Endothelial cell of umbilical vein (primary cell): ENCODE data around the gene PCDH15. TPM values are rescaled to one million over a fixed set of nuclear protein-coding genes. Genes with fewer than 3 reads are reported as not detected.

Experiments
- BruUV-seq: library from RNA; stranded (reverse); fragments of 400-500 nt; replicated peaks from 2 replicates; lab custom pipeline; 2021; lab: Mats Ljungman, UMichigan
- CTCF ChIA-PET: fragments of 300-600, 350-600 bp; sonication (Branson Sonifier 250); formaldehyde crosslinking; loops from one replicate; lab custom pipeline; 2021; ENCODE audit warnings: antibody characterized with exemption, inconsistent platforms; lab: Charles Lee
- POLR2A ChIA-PET: fragments of 300-600, 350-600 bp; sonication (Branson Sonifier 250); formaldehyde crosslinking; loops from one replicate; lab custom pipeline; 2021; ENCODE audit warnings: antibody characterized with exemption, inconsistent platforms; lab: Charles Lee
- DNase-seq: peaks from one replicate; pipeline ENCODE4 v3.0.0-alpha.2; 2011; ENCODE audit warnings: low read depth, low spot score
- FAIRE-seq: peaks from 2 replicates; lab custom pipeline; 2011; peaks lifted over from hg19 to GRCh38; lab: Jason Lieb, UNC
- H2AFZ ChIP-seq: 2 replicates; pipeline ENCODE4 v1.6.0; 2012; ENCODE audit warnings: low read depth, low read length, control low read depth, inconsistent platforms
- H3K27ac ChIP-seq: 2 replicates; pipeline ENCODE4 v1.5.1; 2011; ENCODE audit warnings: low read depth, mild to moderate bottlenecking, control low read depth, low read length, moderate library complexity; ENCODE audit not compliant: insufficient read depth
- H3K27me3 ChIP-seq, 2 experiments: 2 replicates each; pipeline versions ENCODE4 v1.6.0 to v1.6.1; 2011; ENCODE audit warnings: low read length in 2 of 2, mixed read lengths in 1 of 2; ENCODE audit not compliant: control insufficient read depth in 2 of 2, insufficient read depth in 2 of 2
- H3K36me3 ChIP-seq, 2 experiments: 2 replicates in 1 of 2; 3 replicates in 1 of 2; pipeline ENCODE4 v1.5.1; 2011; ENCODE audit warnings: low read length in 2 of 2, mild to moderate bottlenecking in 1 of 2, moderate library complexity in 1 of 2; ENCODE audit not compliant: control insufficient read depth in 2 of 2, insufficient read depth in 2 of 2; ENCODE audit errors: extremely low read depth in 1 of 2
- H3K4me1 ChIP-seq: 3 replicates; pipeline ENCODE4 v1.5.1; 2011; ENCODE audit warnings: mild to moderate bottlenecking, low read length; ENCODE audit not compliant: control insufficient read depth, insufficient read depth; ENCODE audit errors: extremely low read depth
- H3K4me2 ChIP-seq: 2 replicates; pipeline ENCODE4 v1.6.1; 2011; ENCODE audit warnings: low read length, control low read depth, mixed read lengths; ENCODE audit not compliant: insufficient read depth
- H3K4me3 ChIP-seq, 3 experiments: fragments of 200-600 bp in 1 of 3; sonication (generic), shearing (Covaris generic) in 1 of 3; replicated peaks in 1 of 3; 2 replicates each; pipeline ENCODE4 v1.5.1; 2011 to 2016; ENCODE audit warnings: control low read depth in 3 of 3, low read length in 3 of 3, mild to moderate bottlenecking in 2 of 3, inconsistent platforms in 1 of 3, low read depth in 1 of 3, moderate library complexity in 1 of 3; ENCODE audit not compliant: insufficient read depth in 1 of 3
- H3K79me2 ChIP-seq: 2 replicates; pipeline ENCODE4 v1.6.0; 2012; ENCODE audit warnings: low read length, inconsistent platforms; ENCODE audit not compliant: control insufficient read depth, insufficient read depth
- H3K9ac ChIP-seq: replicated peaks from 2 replicates; pipeline ENCODE3; 2011; ENCODE audit warnings: low read length, control low read depth; ENCODE audit not compliant: insufficient read depth; ENCODE audit errors: extremely low read depth
- H3K9me1 ChIP-seq: replicated peaks from 3 replicates; pipeline ENCODE4 v1.6.0; 2011; ENCODE audit warnings: mild to moderate bottlenecking, low read length; ENCODE audit not compliant: control insufficient read depth, insufficient read depth; ENCODE audit errors: extremely low read depth
- H3K9me3 ChIP-seq: replicated peaks from 2 replicates; pipeline ENCODE4 v1.5.1; 2012; ENCODE audit warnings: low read length, inconsistent platforms; ENCODE audit not compliant: control insufficient read depth, insufficient read depth
- H4K20me1 ChIP-seq: replicated peaks from 2 replicates; pipeline ENCODE3; 2011; ENCODE audit warnings: mild to moderate bottlenecking, low read length; ENCODE audit not compliant: control insufficient read depth, insufficient read depth; ENCODE audit errors: extremely low read depth
- EZH2 ChIP-seq: IDR thresholded peaks from 2 replicates; pipeline ENCODE4 v1.6.1; 2012; ENCODE audit warnings: borderline replicate concordance, low read depth, mild to moderate bottlenecking, moderate library complexity, low read length, inconsistent platforms; ENCODE audit not compliant: severe bottlenecking
- FOS ChIP-seq: IDR thresholded peaks from 2 replicates; pipeline ENCODE4 v1.6.1; 2011; ENCODE audit warnings: mild to moderate bottlenecking, low read length, moderate library complexity, borderline replicate concordance; ENCODE audit not compliant: insufficient read depth
- GATA2 ChIP-seq: IDR thresholded peaks from 2 replicates; pipeline ENCODE4 v1.7.0; 2011; ENCODE audit warnings: low read depth, mild to moderate bottlenecking, moderate library complexity, mixed read lengths, low read length; ENCODE audit not compliant: insufficient read length, insufficient read depth
- JUN ChIP-seq: IDR thresholded peaks from 2 replicates; pipeline ENCODE4 v1.6.1; 2011; ENCODE audit warnings: borderline replicate concordance, low read depth; ENCODE audit not compliant: insufficient read length, insufficient read depth
- MYC ChIP-seq: IDR thresholded peaks from one replicate; pipeline ENCODE4 v1.6.1; 2011; ENCODE audit warnings: mild to moderate bottlenecking, low read depth, low read length
- POLR2A ChIP-seq: IDR thresholded peaks from 2 replicates; pipeline ENCODE4 v1.6.1; 2012; ENCODE audit warnings: low read depth, mild to moderate bottlenecking, control low read depth, low read length
- POLR2AphosphoS5 ChIP-seq: IDR thresholded peaks from 2 replicates; pipeline ENCODE4 v1.6.1; 2012; ENCODE audit warnings: low read depth, mild to moderate bottlenecking, control low read depth, low read length, moderate library complexity; ENCODE audit not compliant: insufficient read depth
- dilution Hi-C: fragments of 300-500 bp; cut with MboI; formaldehyde crosslinking; loops from one replicate; pipeline ENCODE4 v1.15.0; 2019; ENCODE audit warnings: low sequenced_read_pairs; ENCODE audit not compliant: extremely low pct_ligation_motif_present
- intact Hi-C: fragments of 100-400 bp; cut with micrococcal nuclease; formaldehyde crosslinking; loops from one replicate; pipeline ENCODE4 v1.10.0; 2022
- polyA plus RNA-seq, 4 experiments: library from polyadenylated mRNA; depleted of rRNA in 3 of 4; stranded (reverse) in 3 of 4; unstranded in 1 of 4; fragments of >200 nt; gene quantifications; 2 replicates each; pipeline versions ENCODE4 v1.2.1 to v1.2.3, GENCODE V29; 2011 to 2012; ENCODE audit warnings: missing spikeins in 1 of 4
- total RNA-seq: library from RNA; stranded (reverse); gene quantifications from 2 replicates; pipeline ENCODE4 v1.2.3, GENCODE V29; 2021
- TF ChIP-seq, protein P1 (sequence below), 2 donors: IDR thresholded peaks; 1 replicate in 1 of 2; 2 replicates in 1 of 2; pipeline ENCODE4 v1.5.1; 2011; ENCODE audit warnings: low read length in 2 of 2, mild to moderate bottlenecking in 2 of 2, moderate library complexity in 2 of 2, control low read depth in 1 of 2, inconsistent platforms in 1 of 2, low read depth in 1 of 2; ENCODE audit not compliant: insufficient read depth in 1 of 2; ENCODE audit errors: extremely low read depth in 1 of 2
- TF ChIP-seq, protein P2 (sequence below): IDR thresholded peaks from 2 replicates; pipeline ENCODE4 v1.6.1; 2011; ENCODE audit not compliant: insufficient read depth, insufficient read length

PCDH15 gene
- total and polyA plus RNA-seq, 2 donors (not counting 3 experiments of a cell fraction or from before 2014, with no cell fraction given): 0.04 TPM; not detected in 1

DNA sequence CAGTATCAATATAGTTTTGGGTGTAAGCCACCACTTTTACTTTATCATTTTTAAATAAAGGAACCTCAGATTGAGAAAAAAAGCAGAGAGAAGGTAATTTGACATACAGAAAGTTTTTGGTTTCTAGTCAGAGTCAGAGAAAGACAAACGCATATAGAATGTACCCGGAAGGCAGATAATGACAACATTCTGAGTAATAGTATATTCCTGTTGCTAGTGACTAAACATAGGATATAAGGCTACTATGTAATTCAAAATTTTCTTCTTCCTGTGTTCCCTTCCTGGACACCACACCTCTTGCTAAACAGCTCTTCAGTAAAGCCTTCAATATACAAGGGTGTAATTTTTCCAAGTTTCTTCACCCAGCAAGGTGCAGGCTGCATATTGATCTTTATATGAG is 597.6 kb downstream of the PCDH15 start:
- intact Hi-C loops (no loop called here), dilution Hi-C loops (no loop called here)
- Histone ChIP-seq H3K27ac (peak overlapping the region; percentile 7), H3K27me3 (no peaks in the 10 kb centered on the region), H2AFZ (peak overlapping the region; percentile 51), H3K9ac (no peak overlapping the region), H4K20me1 (no peaks in the 10 kb centered on the region), H3K36me3 (no peaks in the 10 kb centered on the region), H3K9me3 (no peaks in the 10 kb centered on the region), H3K79me2 (no peaks in the 10 kb centered on the region), H3K4me3 (no peak overlapping the region), H3K4me2 (peak overlapping the region; percentile 51), H3K9me1 (no peaks in the 10 kb centered on the region), H3K4me1 (peaks cover 3% of the 10 kb centered on the region)
- no peak for FAIRE-seq
- ChIA-PET CTCF (no interaction called here), POLR2A (no interaction called here)
- BruUV-seq: no TSS peak
- DNase-seq: no peak
- TF ChIP-seq FOS (peak; percentile 15), JUN (no peak), POLR2A (no peak), MYC (no peak)
- TF ChIP-seq, protein P1, sequence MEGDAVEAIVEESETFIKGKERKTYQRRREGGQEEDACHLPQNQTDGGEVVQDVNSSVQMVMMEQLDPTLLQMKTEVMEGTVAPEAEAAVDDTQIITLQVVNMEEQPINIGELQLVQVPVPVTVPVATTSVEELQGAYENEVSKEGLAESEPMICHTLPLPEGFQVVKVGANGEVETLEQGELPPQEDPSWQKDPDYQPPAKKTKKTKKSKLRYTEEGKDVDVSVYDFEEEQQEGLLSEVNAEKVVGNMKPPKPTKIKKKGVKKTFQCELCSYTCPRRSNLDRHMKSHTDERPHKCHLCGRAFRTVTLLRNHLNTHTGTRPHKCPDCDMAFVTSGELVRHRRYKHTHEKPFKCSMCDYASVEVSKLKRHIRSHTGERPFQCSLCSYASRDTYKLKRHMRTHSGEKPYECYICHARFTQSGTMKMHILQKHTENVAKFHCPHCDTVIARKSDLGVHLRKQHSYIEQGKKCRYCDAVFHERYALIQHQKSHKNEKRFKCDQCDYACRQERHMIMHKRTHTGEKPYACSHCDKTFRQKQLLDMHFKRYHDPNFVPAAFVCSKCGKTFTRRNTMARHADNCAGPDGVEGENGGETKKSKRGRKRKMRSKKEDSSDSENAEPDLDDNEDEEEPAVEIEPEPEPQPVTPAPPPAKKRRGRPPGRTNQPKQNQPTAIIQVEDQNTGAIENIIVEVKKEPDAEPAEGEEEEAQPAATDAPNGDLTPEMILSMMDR (IDR thresholded peaks at IDR 0.05; ENCODE audit: extremely low read depth in 1 of 2, insufficient read depth in 1 of 2, low read depth in 1 of 2, low read length in 2 of 2): no peak
- TF ChIP-seq, protein P2, sequence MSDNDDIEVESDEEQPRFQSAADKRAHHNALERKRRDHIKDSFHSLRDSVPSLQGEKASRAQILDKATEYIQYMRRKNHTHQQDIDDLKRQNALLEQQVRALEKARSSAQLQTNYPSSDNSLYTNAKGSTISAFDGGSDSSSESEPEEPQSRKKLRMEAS: no peak

DNA sequence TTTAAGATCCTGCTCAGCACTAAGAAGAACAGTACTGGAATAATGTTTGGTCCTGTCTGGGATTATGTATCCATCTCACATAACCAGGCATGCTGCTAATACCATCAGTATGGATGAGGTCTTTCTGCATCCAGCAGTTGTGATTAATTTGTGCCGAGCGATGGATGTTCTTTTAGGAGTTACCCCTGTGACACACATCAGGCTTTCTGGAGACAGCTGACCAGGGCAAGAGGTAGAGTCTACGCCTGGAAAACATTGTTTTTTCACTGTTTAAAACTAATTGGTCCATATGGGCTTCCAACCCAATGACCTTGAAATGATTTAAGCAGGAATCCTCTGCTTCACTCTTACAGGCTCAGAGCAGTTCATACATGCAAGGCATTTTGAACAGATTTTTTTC is 603.0 kb downstream of the PCDH15 start:
- TF ChIP-seq FOS: no peak
- no peak for TF ChIP-seq GATA2
- no peak for TF ChIP-seq POLR2AphosphoS5
- no peak for TF ChIP-seq MYC
- TF ChIP-seq, protein P1 (IDR thresholded peaks at IDR 0.05; ENCODE audit: extremely low read depth in 1 of 2, insufficient read depth in 1 of 2, low read depth in 1 of 2, low read length in 2 of 2): no peak
- TF ChIP-seq POLR2A: no peak
- no peak for TF ChIP-seq JUN
- TF ChIP-seq, protein P2: no peak
- TF ChIP-seq EZH2: no peak
- BruUV-seq: no TSS peak

More for the DNA sequence above, 603.0 kb downstream of the PCDH15 start:
- intact Hi-C loops (no loop called here), dilution Hi-C loops (no loop called here)
- Histone ChIP-seq H3K4me2 (no peak overlapping the region), H3K36me3 (no peaks in the 10 kb centered on the region), H3K9me1 (no peaks in the 10 kb centered on the region), H2AFZ (no peak overlapping the region), H3K27me3 (no peaks in the 10 kb centered on the region), H3K9me3 (no peaks in the 10 kb centered on the region), H3K9ac (no peak overlapping the region), H3K4me1 (peaks cover under 1% of the 10 kb centered on the region), H3K4me3 (no peak overlapping the region), H3K27ac (no peak overlapping the region), H4K20me1 (no peaks in the 10 kb centered on the region), H3K79me2 (no peaks in the 10 kb centered on the region)
- ChIA-PET POLR2A (no interaction called here), CTCF (no interaction called here)
- FAIRE-seq: no peak
- no peak for DNase-seq
